Naive thymus-derived CD4-positive, alpha-beta T cell (primary cell): ENCODE measurements around the gene MKRN2OS. TPM values are rescaled to one million over a fixed set of nuclear protein-coding genes. Genes with fewer than 3 reads are reported as not detected.
A peak's percentile ranks its signal among the peaks of the same experiment; 100 is the strongest.

Experiments
- ATAC-seq: fragments of 150-1000 bp; cut with Tn5 transposase; 2 replicates; pipeline ENCODE4 v1.10.0; 2021; ENCODE audit warnings: mild to moderate bottlenecking, moderate library complexity
- CTCF ChIA-PET: fragments of 350-600 bp; sonication (Branson Sonifier 250); formaldehyde crosslinking; loops from one replicate; lab custom pipeline; 2021; ENCODE audit warnings: antibody characterized with exemption; lab: Charles Lee
- POLR2A ChIA-PET: fragments of 350-600 bp; sonication (Branson Sonifier 250); formaldehyde crosslinking; loops from one replicate; lab custom pipeline; 2021; ENCODE audit warnings: antibody characterized with exemption, inconsistent platforms; lab: Charles Lee
- DNase-seq, 9 donors: peaks; one replicate each; pipeline versions ENCODE4 v3.0.0 to v3.0.0-alpha.2; 2020 to 2022; ENCODE audit warnings: mixed read lengths in 1 of 9
- H3K27ac ChIP-seq: one replicate; pipeline ENCODE4 v1.7.0; 2013; ENCODE audit warnings: mild to moderate bottlenecking, low read depth, low read length, moderate library complexity
- H3K27me3 ChIP-seq, 2 donors: one replicate each; pipeline ENCODE4 v1.7.0; 2013; ENCODE audit warnings: low read length in 2 of 2, mild to moderate bottlenecking in 2 of 2, moderate library complexity in 2 of 2; ENCODE audit not compliant: control insufficient read depth in 2 of 2, insufficient read depth in 2 of 2
- H3K36me3 ChIP-seq, 3 experiments: 1 replicate in 2 of 3; 2 replicates in 1 of 3; pipeline ENCODE4 v1.7.0; 2013; ENCODE audit warnings: low read length in 3 of 3, mild to moderate bottlenecking in 3 of 3, moderate library complexity in 1 of 3; ENCODE audit not compliant: insufficient read depth in 3 of 3, control insufficient read depth in 2 of 3
- H3K4me1 ChIP-seq, 2 donors: one replicate each; pipeline ENCODE4 v1.7.0; 2013; ENCODE audit warnings: low read length in 2 of 2, mild to moderate bottlenecking in 2 of 2, moderate library complexity in 1 of 2; ENCODE audit not compliant: control insufficient read depth in 2 of 2, insufficient read depth in 2 of 2
- H3K4me3 ChIP-seq: 2 replicates; pipeline ENCODE4 v1.7.0; 2013; ENCODE audit warnings: mild to moderate bottlenecking, low read length
- H3K9me3 ChIP-seq, 3 experiments: 1 replicate in 2 of 3; 2 replicates in 1 of 3; pipeline ENCODE4 v1.7.0; 2013; ENCODE audit warnings: low read length in 3 of 3; ENCODE audit not compliant: control insufficient read depth in 2 of 3
- H3K27ac Mint-ChIP-seq, 9 donors: one replicate each; pipeline ENCODE4 v1.8.0; 2020 to 2022; ENCODE audit warnings: mixed read lengths in 9 of 9, mild to moderate bottlenecking in 8 of 9, moderate library complexity in 5 of 9, inconsistent platforms in 2 of 9
- H3K27me3 Mint-ChIP-seq, 5 donors: one replicate each; pipeline ENCODE4 v1.8.0; 2021 to 2022; ENCODE audit warnings: mixed read lengths in 5 of 5, mild to moderate bottlenecking in 1 of 5
- H3K36me3 Mint-ChIP-seq, 5 donors: one replicate each; pipeline ENCODE4 v1.8.0; 2020 to 2022; ENCODE audit warnings: mixed read lengths in 5 of 5, mild to moderate bottlenecking in 3 of 5, inconsistent platforms in 1 of 5
- H3K4me1 Mint-ChIP-seq, 7 donors: one replicate each; pipeline ENCODE4 v1.8.0; 2020 to 2022; ENCODE audit warnings: mixed read lengths in 7 of 7, mild to moderate bottlenecking in 3 of 7, inconsistent platforms in 1 of 7
- H3K4me3 Mint-ChIP-seq, 10 donors: one replicate each; pipeline ENCODE4 v1.8.0; 2020 to 2022; ENCODE audit warnings: mild to moderate bottlenecking in 10 of 10, mixed read lengths in 10 of 10, moderate library complexity in 6 of 10, inconsistent platforms in 2 of 10
- H3K9me3 Mint-ChIP-seq, 11 donors: one replicate each; pipeline ENCODE4 v1.8.0; 2020 to 2022; ENCODE audit warnings: mixed read lengths in 11 of 11, mild to moderate bottlenecking in 4 of 11, inconsistent platforms in 1 of 11, moderate library complexity in 1 of 11
- intact Hi-C, 2 donors: fragments of 100-400 bp; cut with micrococcal nuclease; formaldehyde crosslinking; loops; one replicate each; pipeline ENCODE4 v1.15.1; 2023
- polyA plus RNA-seq, 2 donors: library from polyadenylated mRNA; unstranded; fragments of 300-500 nt; fragmentation: Illumina TruSeq; gene quantifications; one replicate each; pipeline ENCODE4 v1.2.3, GENCODE V29; 2021
- total RNA-seq, 6 experiments: library from RNA in 5 of 6; stranded (reverse) in 5 of 6; gene quantifications; 1 replicate in 5 of 6; 2 replicates in 1 of 6; pipeline ENCODE4 v1.2.3 and lab custom pipeline; 2021 to 2026

The MKRN2OS gene
- total and polyA plus RNA-seq, 7 experiments from 2014 or later: not detected

DNA sequence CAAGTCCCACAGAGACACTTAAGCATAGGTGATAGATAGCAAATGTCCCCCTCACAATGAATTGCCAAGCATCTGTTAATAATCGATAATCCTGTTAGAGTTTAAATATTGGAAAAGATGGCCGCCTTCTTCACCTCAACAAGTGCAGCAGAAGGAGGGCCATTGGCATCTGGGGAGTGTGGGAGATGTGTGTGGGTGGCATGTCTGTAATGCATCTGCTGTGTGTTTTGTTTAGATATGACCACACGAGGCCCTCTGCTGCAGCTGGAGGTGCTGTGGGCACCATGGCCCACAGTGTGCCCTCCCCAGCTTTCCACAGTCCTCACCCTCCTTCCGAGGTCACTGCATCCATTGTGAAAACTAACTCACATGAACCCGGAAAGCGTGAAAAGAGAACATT, 24.5 kb upstream of the MKRN2OS start:
- ChIA-PET CTCF (interaction anchor here (0.6 kb wide), 1 partner anchor 159 kb away, joined by 3 read pairs; no protein-coding TSS in a partner anchor), POLR2A (no interaction called here)
- no peaks in the 10 kb centered on the region for H3K4me1 ChIP-seq
- H3K36me3 ChIP-seq: peaks cover 19 to 64% (median 29%) of the 10 kb centered on the region in 3 experiments
- DNase-seq (no peak), ATAC-seq (no peak)
- no peak overlapping the region for H3K27ac ChIP-seq
- peaks cover 0 to 8% (median 4%) of the 10 kb centered on the region in 3 experiments for H3K9me3 ChIP-seq
- no peaks in the 10 kb centered on the region for H3K27me3 Mint-ChIP-seq
- no peaks in the 10 kb centered on the region for H3K27me3 ChIP-seq
- peaks cover 17 to 74% (median 68%) of the 10 kb centered on the region in 5 donors for H3K36me3 Mint-ChIP-seq
- intact Hi-C loops: no loop called here
- H3K4me1 Mint-ChIP-seq: peaks cover 3 to 28% (median 15%) of the 10 kb centered on the region in 7 donors
- peaks cover 0 to 27% (median 10%) of the 10 kb centered on the region in 11 donors for H3K9me3 Mint-ChIP-seq
- H3K4me3 Mint-ChIP-seq: no peak overlapping the region
- H3K4me3 ChIP-seq: no peak overlapping the region
- peak overlapping the region in 2 of 9 donors; percentile 38 to 67 for H3K27ac Mint-ChIP-seq

DNA sequence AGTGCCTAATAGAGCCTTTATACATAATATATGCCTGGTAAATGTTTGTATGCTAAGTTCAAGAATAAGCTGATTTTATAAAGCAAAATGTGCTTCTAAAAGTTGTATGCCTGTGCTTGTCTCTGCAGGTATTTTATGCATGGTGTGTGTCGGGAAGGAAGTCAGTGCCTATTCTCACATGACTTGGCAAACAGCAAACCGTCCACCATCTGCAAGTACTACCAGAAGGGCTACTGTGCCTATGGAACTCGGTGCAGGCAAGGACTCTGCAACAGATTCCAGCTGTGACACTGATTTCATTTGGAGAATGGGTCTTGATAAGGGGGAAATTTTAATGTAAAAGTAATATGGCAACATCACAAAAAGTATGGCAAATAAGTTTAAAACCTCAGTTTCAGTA, 23.4 kb upstream of the MKRN2OS start:
- Mint-ChIP-seq H3K4me1 (peaks cover 8 to 33% (median 20%) of the 10 kb centered on the region in 7 donors), H3K27ac (peak overlapping the region in 1 of 9 donors; percentile 68), H3K27me3 (no peaks in the 10 kb centered on the region), H3K4me3 (no peak overlapping the region), H3K36me3 (peaks cover 13 to 70% (median 65%) of the 10 kb centered on the region in 5 donors), H3K9me3 (peaks cover 0 to 32% (median 13%) of the 10 kb centered on the region in 11 donors)
- intact Hi-C loops: no loop called here
- no peak for ATAC-seq
- ChIA-PET POLR2A (interaction anchor here (1.0 kb wide), 1 partner anchor 12 kb away, joined by 3 read pairs; the partner anchor contains the start of gene MKRN2), CTCF (no interaction called here)
- Histone ChIP-seq H3K27me3 (no peaks in the 10 kb centered on the region), H3K9me3 (peaks cover 0 to 8% (median 4%) of the 10 kb centered on the region in 3 experiments), H3K4me1 (no peaks in the 10 kb centered on the region), H3K36me3 (peaks cover 14 to 53% (median 19%) of the 10 kb centered on the region in 3 experiments), H3K4me3 (no peak overlapping the region), H3K27ac (no peak overlapping the region)
- DNase-seq: no peak

DNA sequence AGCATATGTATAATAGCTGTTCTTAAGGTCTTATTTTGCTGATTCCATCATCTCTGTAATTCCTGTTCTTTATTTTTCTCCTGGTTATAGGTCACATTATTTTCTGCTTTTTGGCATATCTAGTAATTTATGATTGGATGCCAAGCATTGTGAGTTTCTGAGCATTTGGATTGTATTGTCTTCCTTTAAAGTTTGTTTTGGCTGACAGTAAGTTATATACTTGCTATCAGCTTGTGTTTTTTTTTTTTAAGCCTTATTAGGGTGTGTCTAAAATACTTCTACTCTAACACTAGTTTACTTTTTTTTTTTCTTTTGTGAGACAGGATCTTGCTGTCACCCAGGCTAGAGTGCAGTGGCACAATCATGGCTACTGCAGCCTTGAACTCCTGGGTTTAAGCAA, 21.7 kb upstream of the MKRN2OS start:
- intact Hi-C loops: no loop called here
- Mint-ChIP-seq H3K36me3 (peaks cover 13 to 59% (median 57%) of the 10 kb centered on the region in 5 donors), H3K27me3 (no peaks in the 10 kb centered on the region), H3K27ac (no peak overlapping the region), H3K9me3 (peaks cover 0 to 32% (median 13%) of the 10 kb centered on the region in 11 donors), H3K4me3 (peak overlapping the region in 1 of 10 donors; percentile 23), H3K4me1 (peaks cover 8 to 41% (median 33%) of the 10 kb centered on the region in 7 donors)
- H3K4me1 ChIP-seq: peaks cover 0 to 3% of the 10 kb centered on the region in 2 donors
- no peak overlapping the region for H3K4me3 ChIP-seq
- ATAC-seq (no peak), DNase-seq (no peak)
- H3K9me3 ChIP-seq: peaks cover 0 to 8% (median 4%) of the 10 kb centered on the region in 3 experiments
- ChIA-PET POLR2A (interaction anchor here (0.6 kb wide), 1 partner anchor 93 kb away, joined by 7 read pairs; no protein-coding TSS in a partner anchor), CTCF (no interaction called here)
- H3K36me3 ChIP-seq: peaks cover 3 to 35% (median 10%) of the 10 kb centered on the region in 3 experiments
- H3K27ac ChIP-seq: no peak overlapping the region
- H3K27me3 ChIP-seq: no peaks in the 10 kb centered on the region

DNA sequence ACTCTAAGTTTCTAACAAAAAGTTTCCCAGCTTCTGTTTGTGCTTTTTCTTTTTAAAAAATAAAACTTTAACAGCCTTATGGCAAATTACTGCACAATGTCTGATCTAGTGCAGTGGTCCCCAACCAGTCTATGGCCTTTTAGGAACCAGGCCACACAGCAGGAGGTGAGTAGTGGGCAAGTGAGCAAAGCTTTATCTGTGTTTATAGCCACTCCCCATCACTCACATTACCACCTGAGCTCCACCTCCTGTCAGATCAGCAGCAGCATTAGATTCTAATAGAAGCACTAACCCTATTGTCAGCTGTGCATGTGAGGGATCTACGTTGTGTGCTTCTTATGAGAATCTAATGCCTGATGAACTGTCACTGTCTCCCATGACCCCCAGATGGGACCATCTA, 17.2 kb upstream of the MKRN2OS start:
- ATAC-seq: no peak
- ChIA-PET POLR2A (no interaction called here), CTCF (no interaction called here)
- H3K27me3 ChIP-seq: no peaks in the 10 kb centered on the region
- Mint-ChIP-seq H3K27me3 (no peaks in the 10 kb centered on the region), H3K27ac (peak overlapping the region in 3 of 9 donors; percentile 12 to 65 (median 43)), H3K4me1 (peaks cover 37 to 75% (median 70%) of the 10 kb centered on the region in 7 donors), H3K4me3 (no peak overlapping the region), H3K36me3 (peaks cover 6 to 29% (median 22%) of the 10 kb centered on the region in 5 donors), H3K9me3 (peaks cover 0 to 28% (median 13%) of the 10 kb centered on the region in 11 donors)
- intact Hi-C loops: no loop called here
- no peak overlapping the region for H3K4me3 ChIP-seq
- peaks cover 0 to 7% (median 0%) of the 10 kb centered on the region in 3 experiments for H3K36me3 ChIP-seq
- H3K9me3 ChIP-seq: peaks cover 0 to 8% (median 4%) of the 10 kb centered on the region in 3 experiments
- H3K27ac ChIP-seq: no peak overlapping the region
- H3K4me1 ChIP-seq: peaks cover 30 to 34% of the 10 kb centered on the region in 2 donors
- no peak for DNase-seq

DNA sequence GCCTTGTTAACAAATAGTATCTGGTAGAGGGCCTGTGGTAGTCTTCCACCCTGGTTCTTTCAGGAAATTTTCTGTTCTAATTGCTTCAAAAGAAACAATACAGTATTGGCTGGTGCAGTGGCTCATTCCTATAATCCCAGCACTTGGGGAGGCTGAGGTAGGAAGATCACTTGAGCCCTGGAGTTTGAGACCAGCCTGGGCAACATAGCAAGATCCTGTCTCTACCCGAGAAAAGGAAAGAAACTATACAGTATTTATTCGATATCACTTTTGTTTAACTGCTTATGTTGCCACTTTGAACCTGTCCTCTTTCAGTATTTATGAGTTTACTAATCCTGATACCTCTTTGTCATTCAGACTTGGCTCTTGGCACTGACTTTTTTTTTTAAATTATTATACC, 16.1 kb upstream of the MKRN2OS start:
- Histone ChIP-seq H3K9me3 (peaks cover 0 to 8% (median 4%) of the 10 kb centered on the region in 3 experiments), H3K4me1 (peaks cover 34% of the 10 kb centered on the region in 2 donors), H3K4me3 (no peak overlapping the region), H3K36me3 (peaks cover 0 to 13% (median 0%) of the 10 kb centered on the region in 3 experiments), H3K27ac (no peak overlapping the region), H3K27me3 (no peaks in the 10 kb centered on the region)
- ChIA-PET POLR2A (interaction anchor here (0.7 kb wide), 1 partner anchor 1301 kb away, joined by 3 read pairs; no protein-coding TSS in a partner anchor), CTCF (no interaction called here)
- intact Hi-C loops: no loop called here
- peaks cover 38 to 74% (median 70%) of the 10 kb centered on the region in 7 donors for H3K4me1 Mint-ChIP-seq
- peaks cover 0 to 2% (median 0%) of the 10 kb centered on the region in 5 donors for H3K27me3 Mint-ChIP-seq
- peaks cover 0 to 24% (median 16%) of the 10 kb centered on the region in 5 donors for H3K36me3 Mint-ChIP-seq
- ATAC-seq: no peak
- DNase-seq: no peak
- H3K27ac Mint-ChIP-seq: peak overlapping the region in 6 of 9 donors; percentile 15 to 93 (median 68)
- peaks cover 0 to 22% (median 11%) of the 10 kb centered on the region in 11 donors for H3K9me3 Mint-ChIP-seq
- H3K4me3 Mint-ChIP-seq: peak overlapping the region in 4 of 10 donors; percentile 19 to 100 (median 34)

DNA sequence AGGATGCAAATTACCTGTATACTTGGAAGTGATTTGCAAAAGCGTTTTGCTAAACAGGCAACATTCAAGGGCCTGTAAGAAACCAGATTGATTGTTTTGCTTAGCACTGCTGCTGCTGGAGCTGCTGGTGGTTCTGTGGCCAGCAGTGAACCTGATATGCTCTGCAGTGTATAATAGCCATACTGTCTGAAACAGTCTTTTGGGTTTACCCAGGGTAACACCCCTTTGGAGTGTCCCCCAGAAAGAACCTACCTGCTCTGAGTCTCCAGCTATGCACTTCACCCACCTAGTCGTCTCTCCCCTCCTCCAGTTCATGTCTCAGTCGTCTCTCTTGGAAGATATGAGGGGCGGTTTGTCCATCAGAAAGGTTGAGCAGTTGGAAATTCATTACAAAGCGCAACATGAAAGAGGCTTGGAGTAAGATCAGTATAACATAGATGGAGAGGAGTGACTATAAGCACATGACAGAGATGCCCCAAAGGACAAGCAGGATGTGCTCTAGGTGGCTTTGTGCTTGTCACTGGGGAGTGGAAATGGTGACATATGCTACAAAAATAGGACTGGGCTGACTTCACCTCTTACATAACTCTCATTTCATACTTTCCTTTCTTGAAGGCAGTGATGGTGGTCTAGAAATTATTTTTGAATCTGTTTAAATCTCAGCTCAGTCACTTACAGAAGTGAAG, 15.3 kb upstream of the MKRN2OS start:
- Mint-ChIP-seq H3K9me3 (peaks cover 0 to 17% (median 7%) of the 10 kb centered on the region in 11 donors), H3K4me1 (peaks cover 41 to 82% (median 74%) of the 10 kb centered on the region in 7 donors), H3K4me3 (peak overlapping the region in 6 of 10 donors; percentile 1 to 100 (median 36)), H3K27ac (peak overlapping the region in 7 of 9 donors; percentile 55 to 93 (median 76)), H3K27me3 (peaks cover 3 to 9% (median 4%) of the 10 kb centered on the region in 5 donors), H3K36me3 (peaks cover 0 to 22% (median 11%) of the 10 kb centered on the region in 5 donors)
- CTCF ChIA-PET: no interaction called here
- POLR2A ChIA-PET: interaction anchor here (0.5 to 0.7 kb wide), 2 partner anchors 31 to 1302 kb away, joined by 3 to 8 read pairs; no protein-coding TSS in a partner anchor
- no peak overlapping the region for H3K4me3 ChIP-seq
- intact Hi-C loops: no loop called here
- H3K36me3 ChIP-seq: peaks cover 0 to 7% (median 0%) of the 10 kb centered on the region in 3 experiments
- H3K27me3 ChIP-seq: no peaks in the 10 kb centered on the region
- peaks cover 34 to 35% of the 10 kb centered on the region in 2 donors for H3K4me1 ChIP-seq
- peaks cover 0 to 1% (median 0%) of the 10 kb centered on the region in 3 experiments for H3K9me3 ChIP-seq
- no peak overlapping the region for H3K27ac ChIP-seq
- no peak for ATAC-seq
- peak in 3 of 9 donors; percentile 16 to 53 (median 36) for DNase-seq
